Measurements from ENCODE around the gene NPC1.
"Not testable (repeated sequence)": the region's sequence is repeated elsewhere in the genome, so short reads cannot be mapped to it uniquely, and the experiment has no call there.

The NPC1 gene

DNA sequence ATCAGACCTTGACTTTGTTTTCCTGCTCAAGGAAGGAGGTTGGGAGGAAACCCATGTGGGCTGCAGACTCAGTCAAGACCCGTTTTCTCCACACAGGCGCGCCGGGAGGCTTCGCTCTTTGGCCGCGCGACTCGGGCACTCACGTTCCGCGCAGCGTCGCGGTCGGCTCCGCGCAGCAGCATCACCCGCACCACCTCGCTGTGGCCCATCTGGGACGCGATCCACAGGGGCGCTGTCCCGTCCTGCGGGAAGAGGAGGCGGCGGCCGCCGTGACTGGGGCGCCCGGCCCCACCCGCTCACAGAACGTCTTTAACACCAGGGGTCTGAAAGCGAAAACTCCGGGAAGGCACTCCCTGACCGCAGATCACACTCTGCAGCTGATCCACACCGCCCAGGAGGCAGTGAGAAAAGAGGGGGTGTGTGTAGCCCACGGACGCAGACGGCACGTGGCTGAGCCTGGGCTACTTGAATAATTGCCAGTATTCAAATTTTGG is 33.1 kb upstream of the NPC1 start:
- H3K4me3 ChIP-seq (ENCODE audit: low read depth, low read length), result peak overlapping the region; percentile 41
- no peak for DNase-seq (ENCODE audit: low read depth)
- in situ Hi-C loops (cut with HindIII; ENCODE audit: low sequenced_read_pairs), result no loop called here
- no peak for TF ChIP-seq CTCF (IDR thresholded peaks at IDR 0.05; ENCODE audit: low read depth, low read length, missing control alignments)

DNA sequence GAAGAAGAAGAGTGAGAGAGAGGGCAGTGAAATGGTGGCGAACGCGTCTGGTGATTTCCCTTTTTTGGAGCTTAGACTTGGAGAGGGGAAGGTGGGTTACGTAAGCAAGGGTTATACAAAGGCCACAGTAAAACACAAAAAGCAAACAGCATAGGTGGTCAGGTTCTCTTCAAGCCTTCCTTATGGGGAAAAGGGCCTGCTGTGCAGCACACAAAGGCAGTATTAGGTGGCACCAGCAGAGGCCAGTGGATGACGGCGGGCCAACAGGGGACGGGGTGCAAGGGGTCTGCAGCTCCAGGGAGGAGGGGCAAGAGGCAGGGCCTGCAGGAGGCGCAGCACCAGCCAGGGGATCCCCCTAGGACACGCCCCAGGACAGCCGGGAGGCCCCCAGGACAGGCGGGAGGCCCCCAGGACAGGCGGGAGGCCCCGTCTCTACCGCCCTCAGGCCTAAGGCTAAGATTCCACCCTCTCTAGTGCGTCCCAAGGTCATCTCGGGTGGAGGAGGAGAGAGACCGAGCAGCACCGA is 32.6 kb upstream of the NPC1 start:
- peak; percentile 19 for TF ChIP-seq CTCF (IDR thresholded peaks at IDR 0.05; ENCODE audit: low read depth, low read length, missing control alignments)
- in situ Hi-C loops (cut with HindIII; ENCODE audit: low sequenced_read_pairs), result no loop called here
- no peak for DNase-seq (ENCODE audit: low read depth)
- H3K4me3 ChIP-seq (ENCODE audit: low read depth, low read length), result peak overlapping the region; percentile 41

DNA sequence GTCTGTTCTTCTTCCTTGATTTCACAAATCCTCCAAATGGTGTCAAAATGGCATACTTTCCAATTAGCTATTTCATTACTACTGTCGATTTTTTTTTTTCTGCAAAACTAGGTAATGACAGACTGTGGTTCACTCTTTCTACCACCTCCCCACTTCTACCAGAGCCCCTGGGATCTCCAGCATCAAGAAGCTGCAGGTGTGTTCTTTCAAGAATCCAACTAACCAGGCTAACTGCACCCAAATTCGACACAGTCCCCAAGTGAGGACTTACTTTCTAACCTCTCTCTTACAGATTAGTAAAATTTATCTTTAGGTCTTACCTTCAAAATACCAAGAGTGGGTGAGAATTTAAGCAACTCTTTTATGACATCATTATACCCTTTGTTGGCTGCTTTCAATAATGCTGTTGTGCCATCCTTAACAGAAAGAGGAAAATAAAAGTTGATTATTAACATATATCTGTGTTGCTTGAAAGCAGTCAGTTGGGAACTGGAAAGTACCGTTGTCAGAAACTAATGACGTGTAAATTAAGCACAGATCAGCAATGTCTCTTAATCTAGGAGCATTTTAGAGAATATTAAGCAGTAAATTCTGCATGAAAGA is 31.2 kb upstream of the NPC1 start:
- no peak for TF ChIP-seq CTCF (IDR thresholded peaks at IDR 0.05; ENCODE audit: low read depth, low read length, missing control alignments)
- no peak overlapping the region for H3K4me3 ChIP-seq (ENCODE audit: low read depth, low read length)
- no peak for DNase-seq (ENCODE audit: low read depth)
- in situ Hi-C loops (cut with HindIII; ENCODE audit: low sequenced_read_pairs), result no loop called here

GRCh38 chr18:23616258-23616657 is 30.0 kb upstream of the NPC1 start:
- no peak for DNase-seq (ENCODE audit: low read depth)
- TF ChIP-seq CTCF (IDR thresholded peaks at IDR 0.05; ENCODE audit: low read depth, low read length, missing control alignments), result no peak
- in situ Hi-C loops (cut with HindIII; ENCODE audit: low sequenced_read_pairs), result no loop called here
- H3K4me3 ChIP-seq (ENCODE audit: low read depth, low read length), result no peak overlapping the region

GRCh38 chr18:23614891-23615290 is 28.6 kb upstream of the NPC1 start:
- in situ Hi-C loops (cut with HindIII; ENCODE audit: low sequenced_read_pairs), result no loop called here
- H3K4me3 ChIP-seq (ENCODE audit: low read depth, low read length), result no peak overlapping the region
- no peak for TF ChIP-seq CTCF (IDR thresholded peaks at IDR 0.05; ENCODE audit: low read depth, low read length, missing control alignments)
- DNase-seq (ENCODE audit: low read depth), result no peak

GRCh38 chr18:23614413-23614812 is 28.1 kb upstream of the NPC1 start:
- in situ Hi-C loops (cut with HindIII; ENCODE audit: low sequenced_read_pairs), result no loop called here
- TF ChIP-seq CTCF (IDR thresholded peaks at IDR 0.05; ENCODE audit: low read depth, low read length, missing control alignments), result no peak
- no peak for DNase-seq (ENCODE audit: low read depth)
- no peak overlapping the region for H3K4me3 ChIP-seq (ENCODE audit: low read depth, low read length)

GRCh38 chr18:23613091-23613475 is 26.8 kb upstream of the NPC1 start:
- DNase-seq (ENCODE audit: low read depth); H3K4me3 ChIP-seq (ENCODE audit: low read depth, low read length); in situ Hi-C loops (cut with HindIII; ENCODE audit: low sequenced_read_pairs): not testable (repeated sequence)
